ENCODE measurements around the gene CYP19A1.
"Not testable (repeated sequence)": the region's sequence is repeated elsewhere in the genome, so short reads cannot be mapped to it uniquely, and the experiment has no call there.

The CYP19A1 gene

GRCh38 chr15:51189669-51190385, 148.6 kb downstream of the CYP19A1 start:
- DNase-seq (ENCODE audit: extremely low read depth, insufficient read length) = no peak
- Histone ChIP-seq H3K4me3 (replicated peaks; ENCODE audit: low read depth, low read length) (no peak overlapping the region), H3K36me3 (ENCODE audit: control insufficient read depth, insufficient read depth, low read length) (no peaks in the 10 kb centered on the region), H3K27me3 (replicated peaks; ENCODE audit: control insufficient read depth, insufficient read depth, low read length) (no peaks in the 10 kb centered on the region; the same call in none of the 2 replicates)
- TF ChIP-seq CTCF (IDR thresholded peaks at IDR 0.05; ENCODE audit: insufficient read depth, low read length, poor library complexity, severe bottlenecking) = no peak

DNA sequence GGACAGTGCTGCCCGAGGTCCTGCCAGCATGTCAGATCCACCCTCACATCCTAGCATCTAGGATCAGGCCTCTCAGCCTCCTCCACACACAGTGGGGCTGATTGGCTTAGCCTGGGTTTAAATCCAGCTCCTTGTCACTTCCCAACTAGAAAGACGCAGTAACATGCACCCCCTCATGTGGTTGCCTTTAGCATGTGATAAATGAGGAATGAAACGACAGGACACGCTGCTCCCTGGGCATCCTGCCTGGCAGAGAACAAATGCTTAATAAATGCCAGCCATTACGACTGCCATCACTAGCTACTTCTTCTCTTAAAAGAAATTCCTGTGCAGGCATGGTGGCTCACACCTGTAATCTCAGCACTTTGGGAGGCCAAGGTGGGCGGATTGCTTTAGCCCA, 149.6 kb downstream of the CYP19A1 start:
- not testable (repeated sequence) for H3K27me3 ChIP-seq (replicated peaks; ENCODE audit: control insufficient read depth, insufficient read depth, low read length); H3K36me3 ChIP-seq (ENCODE audit: control insufficient read depth, insufficient read depth, low read length); H3K4me3 ChIP-seq (replicated peaks; ENCODE audit: low read depth, low read length); DNase-seq (ENCODE audit: extremely low read depth, insufficient read length)

DNA sequence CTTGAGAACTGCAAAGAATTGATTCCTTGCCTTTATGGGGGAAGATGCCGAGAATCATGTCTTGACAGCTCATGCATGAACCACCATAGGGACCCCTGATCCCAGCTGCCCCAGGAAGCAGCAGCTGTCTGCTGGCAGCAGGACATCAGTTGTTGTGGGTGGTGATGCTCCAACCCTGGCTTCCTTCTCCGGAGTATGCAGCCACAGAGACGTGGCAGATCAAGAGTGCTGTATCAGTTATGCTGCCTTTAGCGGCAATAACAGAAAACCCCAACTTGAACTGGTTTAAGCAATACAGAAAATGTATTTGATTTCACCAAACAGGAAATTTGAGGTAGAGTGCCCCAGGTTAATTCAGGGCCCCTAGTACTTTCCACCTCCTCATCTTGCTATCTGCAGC, 151.5 kb downstream of the CYP19A1 start:
- no peak for TF ChIP-seq CTCF (IDR thresholded peaks at IDR 0.05; ENCODE audit: insufficient read depth, low read length, poor library complexity, severe bottlenecking)

GRCh38 chr15:51186181-51186705, 152.2 kb downstream of the CYP19A1 start:
- no peak overlapping the region for H3K4me3 ChIP-seq (replicated peaks; ENCODE audit: low read depth, low read length)
- H3K36me3 ChIP-seq (ENCODE audit: control insufficient read depth, insufficient read depth, low read length) = no peaks in the 10 kb centered on the region
- DNase-seq (ENCODE audit: extremely low read depth, insufficient read length) = no peak
- TF ChIP-seq CTCF (IDR thresholded peaks at IDR 0.05; ENCODE audit: insufficient read depth, low read length, poor library complexity, severe bottlenecking) = no peak
- H3K27me3 ChIP-seq (replicated peaks; ENCODE audit: control insufficient read depth, insufficient read depth, low read length) = no peaks in the 10 kb centered on the region; the same call in none of the 2 replicates

More for the DNA sequence above, 151.5 kb downstream of the CYP19A1 start:
- no peak overlapping the region for H3K4me3 ChIP-seq (replicated peaks; ENCODE audit: low read depth, low read length)
- H3K27me3 ChIP-seq (replicated peaks; ENCODE audit: control insufficient read depth, insufficient read depth, low read length) = no peaks in the 10 kb centered on the region; the same call in none of the 2 replicates
- no peaks in the 10 kb centered on the region for H3K36me3 ChIP-seq (ENCODE audit: control insufficient read depth, insufficient read depth, low read length)
- DNase-seq (ENCODE audit: extremely low read depth, insufficient read length) = no peak

DNA sequence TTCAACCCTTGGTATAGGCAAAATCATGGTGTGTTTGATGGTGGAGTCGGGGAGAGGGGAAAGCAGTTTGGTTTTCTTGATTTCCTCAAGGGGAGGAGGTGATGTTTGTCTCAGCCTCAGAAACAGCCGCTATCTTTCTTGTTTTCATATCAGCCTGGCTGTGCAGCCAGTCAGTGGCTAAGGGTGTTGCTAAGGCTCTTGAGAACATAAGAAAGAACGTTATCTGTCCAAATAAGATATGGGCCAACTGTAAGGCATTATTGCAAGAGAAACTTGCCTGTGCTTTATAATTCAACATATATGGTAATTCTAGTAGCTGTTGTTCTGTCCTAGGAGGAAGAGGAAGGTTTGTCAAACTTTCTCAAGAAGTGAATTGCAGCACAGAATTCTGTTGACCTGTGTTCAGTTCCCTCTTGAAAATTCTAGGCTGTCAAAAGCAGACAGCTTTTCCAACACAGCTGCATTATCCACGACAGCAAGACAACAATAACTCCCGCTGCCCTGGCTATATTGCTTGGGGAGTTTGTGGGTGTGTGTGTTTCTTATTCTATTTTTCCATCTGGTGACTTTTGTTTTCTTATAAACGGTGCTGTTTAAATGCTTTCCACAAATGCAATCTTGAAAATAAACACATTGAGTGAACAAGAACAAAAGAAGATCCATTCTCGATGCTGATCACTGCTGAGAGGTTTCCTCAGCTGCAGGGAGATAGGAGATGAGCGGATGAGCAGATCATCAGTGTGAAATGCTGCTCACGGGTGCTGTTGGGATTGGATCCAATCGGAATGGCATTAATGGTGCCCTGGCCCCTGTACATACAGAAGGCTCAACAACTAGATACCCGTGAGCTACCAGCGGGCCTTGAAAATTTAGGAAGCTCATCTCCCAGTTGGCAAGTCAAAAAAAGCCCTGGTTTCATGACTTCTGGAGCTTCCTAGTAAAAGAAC, 152.9 kb downstream of the CYP19A1 start:
- Histone ChIP-seq H3K4me3 (replicated peaks; ENCODE audit: low read depth, low read length) (no peak overlapping the region), H3K27me3 (replicated peaks; ENCODE audit: control insufficient read depth, insufficient read depth, low read length) (no peaks in the 10 kb centered on the region; the same call in none of the 2 replicates), H3K36me3 (ENCODE audit: control insufficient read depth, insufficient read depth, low read length) (no peaks in the 10 kb centered on the region)
- no peak for DNase-seq (ENCODE audit: extremely low read depth, insufficient read length)
- no peak for TF ChIP-seq CTCF (IDR thresholded peaks at IDR 0.05; ENCODE audit: insufficient read depth, low read length, poor library complexity, severe bottlenecking)

DNA sequence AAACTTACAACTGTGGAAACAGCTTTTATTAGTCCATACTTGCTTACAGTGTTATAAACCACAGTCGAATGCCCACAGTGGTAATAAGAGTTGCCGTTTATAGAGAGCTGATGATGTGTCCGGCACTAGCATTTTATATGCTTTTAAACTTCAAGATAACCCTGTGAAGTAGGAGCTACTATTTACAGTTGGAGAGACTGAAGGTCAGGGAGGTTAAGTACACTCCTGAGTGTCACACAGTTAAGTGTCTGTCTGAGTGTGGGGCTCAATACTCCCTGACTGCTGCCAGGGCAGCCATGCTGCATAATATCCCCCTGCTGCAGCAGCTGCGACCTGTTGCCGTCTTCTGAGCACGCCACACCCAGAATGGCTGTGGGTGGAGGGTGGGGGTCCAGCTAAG, 153.8 kb downstream of the CYP19A1 start:
- H3K27me3 ChIP-seq (replicated peaks; ENCODE audit: control insufficient read depth, insufficient read depth, low read length) = no peaks in the 10 kb centered on the region; the same call in none of the 2 replicates
- no peaks in the 10 kb centered on the region for H3K36me3 ChIP-seq (ENCODE audit: control insufficient read depth, insufficient read depth, low read length)
- DNase-seq (ENCODE audit: extremely low read depth, insufficient read length) = no peak
- TF ChIP-seq CTCF (IDR thresholded peaks at IDR 0.05; ENCODE audit: insufficient read depth, low read length, poor library complexity, severe bottlenecking) = no peak
- H3K4me3 ChIP-seq (replicated peaks; ENCODE audit: low read depth, low read length) = no peak overlapping the region

Measured in GM06990 (cell line).